Nephron progenitor cell (in vitro differentiated cells): ENCODE results near the gene MMP28.
A peak's percentile ranks its signal among the peaks of the same experiment; 100 is the strongest.

Source experiments
- DNase-seq: peaks from one replicate; pipeline ENCODE4 v3.0.0; 2021
- H3K27ac Mint-ChIP-seq: 2 replicates; pipeline ENCODE4 v1.8.0; 2021; ENCODE audit warnings: mild to moderate bottlenecking, moderate library complexity, mixed read lengths
- H3K27me3 Mint-ChIP-seq: 2 replicates; pipeline ENCODE4 v1.8.0; 2021; ENCODE audit warnings: mild to moderate bottlenecking, low read depth, mixed read lengths; ENCODE audit not compliant: poor library complexity
- H3K36me3 Mint-ChIP-seq: 2 replicates; pipeline ENCODE4 v1.8.0; 2021; ENCODE audit warnings: low read depth, mixed read lengths
- H3K4me1 Mint-ChIP-seq: 2 replicates; pipeline ENCODE4 v1.8.0; 2021; ENCODE audit warnings: mixed read lengths
- H3K4me3 Mint-ChIP-seq: 2 replicates; pipeline ENCODE4 v1.8.0; 2021; ENCODE audit warnings: mild to moderate bottlenecking, moderate library complexity, mixed read lengths
- H3K9me3 Mint-ChIP-seq: 2 replicates; pipeline ENCODE4 v1.8.0; 2021; ENCODE audit warnings: mild to moderate bottlenecking, moderate library complexity, mixed read lengths
- CTCF ChIP-seq: fragments of 200-600 bp; sonication (generic); IDR thresholded peaks from 2 replicates; pipeline ENCODE4 v1.5.0; 2021; ENCODE audit warnings: antibody characterized with exemption

MMP28 gene

GRCh38 chr17:35748979-35749378 is 46.5 kb downstream of the MMP28 start:
- no peak for TF ChIP-seq CTCF
- no peak overlapping the region for H3K27ac Mint-ChIP-seq
- H3K4me1 Mint-ChIP-seq, result peaks cover 35% of the 10 kb centered on the region
- H3K27me3 Mint-ChIP-seq, result peaks cover 43% of the 10 kb centered on the region
- H3K36me3 Mint-ChIP-seq, result no peaks in the 10 kb centered on the region
- DNase-seq, result no peak
- H3K4me3 Mint-ChIP-seq, result no peak overlapping the region
- H3K9me3 Mint-ChIP-seq, result no peaks in the 10 kb centered on the region

DNA sequence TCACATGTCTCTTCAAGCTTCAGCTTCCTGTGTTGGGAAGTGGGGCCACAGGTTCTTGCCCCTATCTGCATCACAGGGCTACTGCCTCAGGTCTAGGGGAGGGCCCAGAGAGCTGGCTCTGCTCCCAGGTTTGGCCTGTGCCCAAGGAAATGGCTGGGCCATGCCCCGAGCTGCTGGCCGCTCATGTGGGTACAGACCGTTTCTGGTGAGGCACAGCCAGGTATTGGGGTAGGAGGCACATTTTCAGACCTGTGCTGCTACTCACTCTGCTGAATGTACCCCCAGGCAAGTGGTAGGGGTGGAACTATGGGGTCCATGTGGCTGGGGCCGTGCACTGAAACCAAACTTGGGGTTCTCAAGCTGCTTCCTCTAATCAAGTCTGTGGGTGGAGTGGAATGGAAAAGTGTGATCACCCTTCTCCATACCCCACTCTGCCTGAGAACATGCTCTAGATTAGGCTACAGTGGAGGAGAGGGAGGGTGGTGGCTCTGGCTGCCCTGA is 47.0 kb downstream of the MMP28 start:
- H3K27me3 Mint-ChIP-seq, result peaks cover 47% of the 10 kb centered on the region
- DNase-seq, result no peak
- no peaks in the 10 kb centered on the region for H3K36me3 Mint-ChIP-seq
- no peak overlapping the region for H3K4me3 Mint-ChIP-seq
- H3K9me3 Mint-ChIP-seq, result no peaks in the 10 kb centered on the region
- no peak overlapping the region for H3K27ac Mint-ChIP-seq
- peaks cover 39% of the 10 kb centered on the region for H3K4me1 Mint-ChIP-seq
- TF ChIP-seq CTCF, result no peak

DNA sequence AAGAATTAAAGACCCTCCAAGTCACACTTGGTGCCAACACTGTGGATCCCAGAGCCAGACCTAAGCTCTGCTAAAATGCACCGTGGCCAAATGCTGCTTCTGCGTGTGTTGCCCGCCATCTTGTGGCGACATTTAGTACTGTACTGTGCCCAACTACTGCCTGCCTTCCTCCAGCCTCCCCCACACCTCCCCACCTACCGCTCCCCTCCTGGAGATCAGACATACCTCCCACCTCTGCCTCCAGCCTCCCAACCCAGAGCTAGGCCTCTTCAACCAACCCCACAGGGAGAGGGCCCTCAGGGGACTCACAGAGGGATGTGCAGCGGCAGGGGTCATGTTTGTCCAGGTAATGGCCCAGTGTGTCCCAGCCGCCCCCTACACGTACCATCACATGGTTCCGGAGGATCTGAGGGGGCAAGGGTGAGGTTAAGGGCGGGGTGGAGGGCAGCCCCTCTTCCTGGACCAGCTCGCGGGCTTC is 47.9 kb downstream of the MMP28 start:
- Mint-ChIP-seq H3K27ac (no peak overlapping the region), H3K4me3 (no peak overlapping the region), H3K36me3 (no peaks in the 10 kb centered on the region), H3K9me3 (no peaks in the 10 kb centered on the region), H3K4me1 (peaks cover 33% of the 10 kb centered on the region), H3K27me3 (peaks cover 52% of the 10 kb centered on the region)
- TF ChIP-seq CTCF, result peak; percentile 84
- DNase-seq, result peak; percentile 84

DNA sequence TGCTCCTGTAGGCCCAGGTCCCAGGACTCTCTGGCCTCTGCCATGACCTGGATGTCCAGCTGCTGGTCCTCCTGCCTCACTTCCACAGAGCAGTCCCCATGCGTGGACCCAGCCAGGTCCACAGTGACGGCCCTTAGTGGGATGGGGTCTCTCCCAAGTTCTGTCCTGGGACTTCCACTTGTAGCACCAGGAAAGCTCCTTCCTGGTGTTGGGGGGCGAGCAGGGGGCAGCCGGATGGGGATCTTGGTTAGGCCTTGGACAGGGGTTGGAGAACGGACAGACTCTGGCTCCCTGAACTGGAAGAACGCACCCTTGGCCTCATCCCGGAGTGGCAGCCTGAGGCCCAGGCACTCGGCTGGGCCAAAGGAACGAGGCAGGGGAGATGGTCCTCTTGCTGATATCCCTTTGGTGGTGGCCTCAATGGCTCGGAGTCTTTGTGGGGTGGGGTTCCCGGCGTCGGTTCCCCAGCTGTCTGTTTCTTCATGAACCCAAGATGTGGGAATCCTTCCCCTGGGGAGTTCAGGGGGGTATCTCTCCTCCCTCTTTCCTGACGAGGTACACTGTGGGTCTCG is 49.6 kb downstream of the MMP28 start:
- H3K36me3 Mint-ChIP-seq, result no peaks in the 10 kb centered on the region
- H3K27ac Mint-ChIP-seq, result no peak overlapping the region
- TF ChIP-seq CTCF, result no peak
- peaks cover 60% of the 10 kb centered on the region for H3K27me3 Mint-ChIP-seq
- no peak overlapping the region for H3K4me3 Mint-ChIP-seq
- DNase-seq, result no peak
- H3K9me3 Mint-ChIP-seq, result peaks cover 3% of the 10 kb centered on the region
- peaks cover 24% of the 10 kb centered on the region for H3K4me1 Mint-ChIP-seq

DNA sequence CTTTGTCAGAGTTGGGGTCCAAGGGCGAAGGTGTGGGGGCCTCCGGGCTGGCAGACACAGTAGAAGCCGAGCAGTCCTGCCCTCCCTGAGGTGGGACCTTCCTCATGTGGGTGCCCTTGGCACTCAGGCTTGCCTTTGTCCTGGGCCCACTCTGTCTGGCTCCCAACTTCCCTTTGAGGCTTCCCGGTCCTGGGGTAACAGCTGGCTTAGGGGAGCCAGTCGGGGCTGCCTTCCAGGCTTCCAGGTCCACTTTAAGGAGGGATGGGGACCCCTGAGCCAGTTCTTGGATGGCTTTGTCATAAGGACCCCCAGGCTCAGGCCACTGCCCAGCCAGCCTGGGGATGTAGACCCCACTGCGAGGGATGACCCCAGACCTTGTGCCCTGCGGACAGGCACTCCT is 50.2 kb downstream of the MMP28 start:
- Mint-ChIP-seq H3K36me3 (peaks cover under 1% of the 10 kb centered on the region), H3K27ac (no peak overlapping the region), H3K9me3 (peaks cover 3% of the 10 kb centered on the region), H3K4me1 (peaks cover 18% of the 10 kb centered on the region), H3K4me3 (no peak overlapping the region), H3K27me3 (peaks cover 60% of the 10 kb centered on the region)
- no peak for DNase-seq
- TF ChIP-seq CTCF, result no peak

DNA sequence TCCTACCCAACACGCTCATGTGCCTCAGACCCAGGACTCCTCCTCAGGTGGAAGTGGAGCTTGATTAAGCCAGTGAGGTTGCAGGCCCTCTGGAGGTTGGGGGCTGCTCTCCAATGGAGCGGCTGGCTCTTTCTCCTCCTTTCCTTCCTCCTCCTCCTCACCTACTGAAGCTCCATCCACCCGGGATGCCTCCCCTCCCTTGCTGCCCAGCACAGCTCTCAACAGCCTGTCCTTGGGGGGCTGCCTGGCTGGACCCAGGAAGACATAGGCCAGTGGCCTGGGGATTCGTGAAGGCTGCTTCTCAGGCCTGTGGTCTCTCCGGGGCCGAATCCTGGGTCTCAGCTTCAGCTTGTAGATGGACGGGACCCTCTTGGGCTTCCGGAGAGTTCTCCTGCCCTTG is 50.6 kb downstream of the MMP28 start:
- Mint-ChIP-seq H3K27me3 (peaks cover 60% of the 10 kb centered on the region), H3K9me3 (peaks cover 3% of the 10 kb centered on the region), H3K4me3 (no peak overlapping the region), H3K27ac (no peak overlapping the region), H3K36me3 (peaks cover 5% of the 10 kb centered on the region), H3K4me1 (peaks cover 13% of the 10 kb centered on the region)
- no peak for TF ChIP-seq CTCF
- DNase-seq, result no peak
